OCI-LY7 (cell line): Measurements from ENCODE around the gene ADARB2. TPM values are rescaled to one million over a fixed set of nuclear protein-coding genes. Genes with fewer than 3 reads are reported as not detected.

Experiments
- BruUV-seq: library from RNA; stranded (reverse); fragments of 400-500 nt; replicated peaks from 2 replicates; lab custom pipeline; 2021; lab: Mats Ljungman, UMichigan
- CTCF ChIA-PET: fragments of 300-600 bp; sonication (Branson Sonifier 250); formaldehyde crosslinking; loops from one replicate; lab custom pipeline; 2022; ENCODE audit warnings: antibody characterized with exemption; ENCODE audit not compliant: unreplicated experiment; lab: Charles Lee
- POLR2A ChIA-PET: fragments of 300-600 bp; sonication (Branson Sonifier 250); formaldehyde crosslinking; loops from one replicate; lab custom pipeline; 2022; ENCODE audit warnings: antibody characterized with exemption; lab: Charles Lee
- DNase-seq: peaks from one replicate; pipeline ENCODE4 v3.0.0-alpha.2; 2015; ENCODE audit warnings: low spot score
- H2AFZ ChIP-seq: fragments of 200-600 bp; sonication (generic), shearing (Covaris generic); 2 replicates; pipeline ENCODE4 v1.6.1; 2014; ENCODE audit warnings: mild to moderate bottlenecking, antibody characterized with exemption, low read length, moderate library complexity
- H3K27ac ChIP-seq: fragments of 200-600 bp; sonication (generic); 2 replicates; pipeline ENCODE4 v1.5.1; 2014; ENCODE audit warnings: mixed run types, low read depth, mild to moderate bottlenecking, moderate library complexity, low read length, inconsistent platforms; ENCODE audit not compliant: poor library complexity, severe bottlenecking
- H3K36me3 ChIP-seq: fragments of 200-600 bp; sonication (generic); 2 replicates; pipeline ENCODE4 v1.6.1; 2014; ENCODE audit warnings: mild to moderate bottlenecking, antibody characterized with exemption, low read length, moderate library complexity, mixed read lengths; ENCODE audit not compliant: insufficient read depth
- H3K4me1 ChIP-seq: fragments of 200-600 bp; sonication (generic); 2 replicates; pipeline ENCODE4 v1.5.1; 2014; ENCODE audit warnings: mild to moderate bottlenecking, low read length; ENCODE audit not compliant: insufficient read depth, poor library complexity, severe bottlenecking
- H3K4me2 ChIP-seq: fragments of 200-600 bp; sonication (generic); 2 replicates; pipeline ENCODE4 v1.6.1; 2014; ENCODE audit warnings: mild to moderate bottlenecking, low read length
- H3K4me3 ChIP-seq: fragments of 200-600 bp; sonication (generic); 2 replicates; pipeline ENCODE4 v1.5.1; 2014; ENCODE audit warnings: mild to moderate bottlenecking, low read depth, low read length; ENCODE audit not compliant: poor library complexity, severe bottlenecking
- H3K79me2 ChIP-seq: fragments of 200-600 bp; sonication (generic); 2 replicates; pipeline ENCODE4 v1.6.1; 2016; ENCODE audit warnings: low read depth, mild to moderate bottlenecking, low read length, moderate library complexity, mixed read lengths; ENCODE audit not compliant: insufficient read depth
- H3K9me2 ChIP-seq: fragments of 200-600 bp; sonication (generic); 2 replicates; pipeline ENCODE4 v1.6.1; 2016; ENCODE audit warnings: mild to moderate bottlenecking, low read length, mixed read lengths; ENCODE audit not compliant: insufficient read depth
- H3K9me3 ChIP-seq: fragments of 200-600 bp; sonication (generic); 2 replicates; pipeline ENCODE4 v1.6.1; 2014; ENCODE audit warnings: mild to moderate bottlenecking, mixed run types, low read length, mixed read lengths
- H4K20me1 ChIP-seq: fragments of 200-600 bp; sonication (generic); 2 replicates; pipeline ENCODE4 v1.6.1; 2014; ENCODE audit warnings: mild to moderate bottlenecking, antibody characterized with exemption, low read length, moderate library complexity, mixed read lengths; ENCODE audit not compliant: insufficient read depth
- CTCF ChIP-seq: fragments of 200-600 bp; sonication (generic); conservative IDR thresholded peaks from 2 replicates; pipeline ENCODE4 v1.5.1; 2014; ENCODE audit warnings: mild to moderate bottlenecking, antibody characterized with exemption, low read length, moderate library complexity, mixed read lengths
- EZH2phosphoT487 ChIP-seq: fragments of 200-600 bp; sonication (generic); IDR thresholded peaks from 2 replicates; pipeline ENCODE4 v1.6.1; 2018; ENCODE audit warnings: low read depth, borderline replicate concordance, mild to moderate bottlenecking, mixed run types, antibody characterized with exemption, low read length, moderate library complexity, mixed read lengths
- intact Hi-C: fragments of 100-400 bp; cut with micrococcal nuclease; formaldehyde crosslinking; loops from one replicate; pipeline ENCODE4 v1.10.0; 2022; ENCODE audit not compliant: unreplicated experiment
- total RNA-seq, 2 experiments: library from RNA; depleted of rRNA in 1 of 2; stranded (reverse); fragments of >200 nt in 1 of 2; shearing (Covaris generic) in 1 of 2; gene quantifications; 2 replicates each; pipeline ENCODE4 v1.2.3, GENCODE V29; 2014 to 2022

ADARB2 gene
- total RNA-seq, 2 experiments from 2014 or later = 0.03 TPM; not detected in 1

- DNase-seq = no peak
- no peaks in the 10 kb centered on the region for H4K20me1 ChIP-seq
- no peak overlapping the region for H3K4me2 ChIP-seq
- H3K4me3 ChIP-seq = no peak overlapping the region
- ChIA-PET POLR2A (no interaction called here), CTCF (no interaction called here)
- intact Hi-C loops = no loop called here
- no peaks in the 10 kb centered on the region for H3K9me2 ChIP-seq
- H3K36me3 ChIP-seq = no peaks in the 10 kb centered on the region
- H3K79me2 ChIP-seq = no peaks in the 10 kb centered on the region
- no peak overlapping the region for H3K27ac ChIP-seq
- TF ChIP-seq EZH2phosphoT487 = no peak
- no peak for TF ChIP-seq CTCF
- H2AFZ ChIP-seq = no peak overlapping the region
- peaks cover 15% of the 10 kb centered on the region for H3K4me1 ChIP-seq
- no peaks in the 10 kb centered on the region for H3K9me3 ChIP-seq
- BruUV-seq = no TSS peak
These were observed 328.5 kb downstream of the ADARB2 start for GRCh38 chr10:1408651-1409367.

GRCh38 chr10:1406967-1407945 is 330.1 kb downstream of the ADARB2 start:
- intact Hi-C loops = no loop called here
- no peaks in the 10 kb centered on the region for H3K9me2 ChIP-seq

More at GRCh38 chr10:1406967-1407945, 330.1 kb downstream of the ADARB2 start:
- peaks cover 3% of the 10 kb centered on the region for H3K4me1 ChIP-seq
- H4K20me1 ChIP-seq = no peaks in the 10 kb centered on the region
- H3K27ac ChIP-seq = no peak overlapping the region
- no peak overlapping the region for H3K4me3 ChIP-seq
- H2AFZ ChIP-seq = no peak overlapping the region
- no peaks in the 10 kb centered on the region for H3K9me3 ChIP-seq
- BruUV-seq = no TSS peak
- ChIA-PET CTCF (no interaction called here), POLR2A (interaction anchor here (0.7 kb wide), 1 partner anchor 39 kb away, joined by 3 read pairs; no protein-coding TSS in a partner anchor)
- TF ChIP-seq CTCF (no peak), EZH2phosphoT487 (no peak)
- no peak for DNase-seq
- H3K4me2 ChIP-seq = no peak overlapping the region
- H3K79me2 ChIP-seq = no peaks in the 10 kb centered on the region
- H3K36me3 ChIP-seq = no peaks in the 10 kb centered on the region
